Prostate gland (tissue), 2 donors: ENCODE measurements around the gene CHFR.

ENCODE experiments used
- CTCF ChIP-seq, 4 experiments: fragments of 200-600 bp in 2 of 4; fragments of 450-650 bp in 2 of 4; sonication (generic) in 2 of 4; IDR thresholded peaks; 1 replicate in 3 of 4; 2 replicates in 1 of 4; pipeline ENCODE4 v1.5.1; 2016 to 2019; ENCODE audit warnings: antibody characterized with exemption in 4 of 4, mild to moderate bottlenecking in 2 of 4, moderate library complexity in 2 of 4
- POLR2A ChIP-seq: fragments of 450-650 bp; IDR thresholded peaks from one replicate; pipeline ENCODE4 v1.6.1; 2016; ENCODE audit warnings: antibody characterized with exemption, mild to moderate bottlenecking
- POLR2AphosphoS5 ChIP-seq: sonication (generic); formaldehyde crosslinking; IDR thresholded peaks from one replicate; pipeline ENCODE4 v1.6.1; 2017; ENCODE audit warnings: antibody characterized with exemption

GRCh38 chr12:132806857-132807256 lies 80.5 kb downstream of the CHFR start:
- TF ChIP-seq CTCF (IDR thresholded peaks at IDR 0.05) = no peak
- no peak for TF ChIP-seq POLR2AphosphoS5
- TF ChIP-seq POLR2A = no peak
